Activated CD4-positive, alpha-beta T cell treated with anti-CD3 and anti-CD28 coated beads, Interleukin-10, Interleukin-2, amounts not matched to agents 100 ng/mL and 50 ng/mL, durations not matched to agents 16 hours and 8 hours (primary cell): ENCODE data around the gene MZF1.

Experiments used
- DNase-seq: peaks from one replicate; pipeline ENCODE4 v3.0.0-alpha.2; 2020

The MZF1 gene

DNA sequence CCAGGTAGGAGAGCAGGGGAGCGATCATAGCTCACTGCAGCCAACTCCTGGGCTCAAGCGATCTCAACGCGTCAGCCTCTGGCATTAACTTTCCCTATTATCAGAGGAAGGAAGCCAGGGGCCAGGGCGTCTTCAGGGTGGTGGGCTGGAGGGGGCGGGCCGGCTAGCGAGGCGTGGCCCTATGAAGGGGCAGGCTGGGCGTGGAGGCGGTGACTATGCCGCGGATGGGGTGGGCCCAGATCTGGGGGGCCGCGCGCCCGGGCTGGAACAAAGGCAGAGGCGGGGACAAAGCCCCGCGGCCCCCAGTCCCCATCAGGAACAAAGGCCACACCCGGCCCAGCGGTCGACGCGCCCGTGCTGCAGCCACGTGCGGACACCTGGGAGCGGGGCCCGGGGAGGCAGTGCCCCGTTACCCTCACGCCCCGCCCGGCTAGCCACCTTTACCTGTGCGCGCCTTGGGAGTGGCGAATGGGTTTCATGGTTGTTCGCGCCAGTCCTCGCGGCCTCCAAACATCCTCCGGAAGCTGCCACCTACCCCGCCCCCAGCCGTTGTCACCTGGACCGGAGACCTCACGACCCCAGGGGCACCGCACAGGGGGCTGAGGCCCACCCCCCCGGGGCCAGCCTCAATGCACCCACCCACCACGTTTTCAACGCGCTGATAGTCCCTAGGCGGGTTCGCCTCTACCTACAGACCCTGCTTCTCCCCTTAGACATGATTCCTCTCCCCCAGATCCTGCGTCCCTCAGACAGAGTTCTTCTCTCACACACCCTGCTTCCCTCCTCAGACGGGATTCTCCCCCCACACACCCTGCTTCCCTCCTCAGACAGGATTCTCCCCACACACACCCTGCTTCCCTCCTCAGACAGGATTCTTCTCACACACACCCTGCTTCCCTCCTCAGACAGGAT, 34.6 kb downstream of the MZF1 start:
- no peak for DNase-seq

DNA sequence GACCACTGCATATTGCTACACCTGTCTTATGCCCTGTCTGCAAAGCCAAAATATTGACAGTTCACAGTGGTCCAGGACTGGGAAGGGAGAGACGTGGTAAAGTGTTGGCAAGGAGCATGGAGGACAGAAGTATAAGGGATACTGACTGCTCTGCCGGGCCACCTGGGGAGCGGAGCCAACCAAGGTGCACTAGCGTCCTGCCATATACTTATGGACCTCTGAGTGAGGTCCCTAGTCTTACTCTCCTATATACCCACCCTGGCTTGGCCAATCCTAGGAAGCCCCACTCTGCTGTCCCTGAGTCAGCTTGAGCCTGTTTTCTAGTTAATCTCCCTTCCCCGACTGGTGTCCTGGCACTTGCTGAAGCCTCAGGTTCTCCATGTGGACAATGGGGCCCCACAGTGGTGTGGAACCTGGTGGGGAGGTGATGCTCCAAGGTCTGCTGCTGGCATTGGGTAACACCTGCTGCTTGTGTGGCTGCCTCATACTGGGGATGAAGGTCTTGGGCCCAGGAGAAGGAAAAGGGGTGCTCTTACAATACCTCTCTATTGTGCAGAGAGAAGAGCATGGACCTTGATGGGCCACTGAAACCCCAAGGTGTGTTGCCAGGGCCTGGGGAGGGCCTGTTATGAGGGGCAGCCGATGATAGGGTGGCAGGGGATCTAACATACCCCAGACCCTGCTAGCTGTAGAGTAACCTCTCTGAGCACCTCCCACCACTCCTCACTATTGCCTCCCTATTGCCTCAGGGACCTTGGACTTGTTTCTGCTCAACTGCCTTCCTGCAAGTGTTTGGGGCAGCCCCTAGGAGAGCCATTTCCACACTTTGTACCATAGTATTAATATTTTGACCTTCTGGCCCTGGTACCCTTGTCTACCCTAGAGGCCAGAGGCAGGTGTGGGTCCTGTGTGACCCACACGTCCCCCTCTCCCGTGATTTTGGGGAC, 36.0 kb downstream of the MZF1 start:
- no peak for DNase-seq

DNA sequence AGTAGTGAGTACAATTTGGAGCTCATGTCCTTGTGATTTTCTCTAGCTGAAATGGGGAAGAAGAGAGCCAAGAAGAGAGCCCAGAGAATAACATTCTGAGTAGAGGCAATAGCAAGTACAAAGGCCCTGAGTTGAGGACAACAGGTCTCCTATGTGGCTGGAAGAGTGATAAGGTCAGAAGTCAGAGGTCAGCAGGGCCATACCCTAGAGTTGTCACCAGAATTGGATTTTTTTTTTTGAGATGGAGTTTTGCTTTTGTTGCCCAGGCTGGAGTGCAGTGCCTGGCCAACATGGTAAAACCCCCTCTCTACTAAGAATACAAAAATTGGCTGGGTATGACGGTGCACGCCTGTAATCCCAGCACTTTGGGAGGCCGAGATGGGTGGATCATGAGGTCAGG, 37.3 kb downstream of the MZF1 start:
- no peak for DNase-seq

DNA sequence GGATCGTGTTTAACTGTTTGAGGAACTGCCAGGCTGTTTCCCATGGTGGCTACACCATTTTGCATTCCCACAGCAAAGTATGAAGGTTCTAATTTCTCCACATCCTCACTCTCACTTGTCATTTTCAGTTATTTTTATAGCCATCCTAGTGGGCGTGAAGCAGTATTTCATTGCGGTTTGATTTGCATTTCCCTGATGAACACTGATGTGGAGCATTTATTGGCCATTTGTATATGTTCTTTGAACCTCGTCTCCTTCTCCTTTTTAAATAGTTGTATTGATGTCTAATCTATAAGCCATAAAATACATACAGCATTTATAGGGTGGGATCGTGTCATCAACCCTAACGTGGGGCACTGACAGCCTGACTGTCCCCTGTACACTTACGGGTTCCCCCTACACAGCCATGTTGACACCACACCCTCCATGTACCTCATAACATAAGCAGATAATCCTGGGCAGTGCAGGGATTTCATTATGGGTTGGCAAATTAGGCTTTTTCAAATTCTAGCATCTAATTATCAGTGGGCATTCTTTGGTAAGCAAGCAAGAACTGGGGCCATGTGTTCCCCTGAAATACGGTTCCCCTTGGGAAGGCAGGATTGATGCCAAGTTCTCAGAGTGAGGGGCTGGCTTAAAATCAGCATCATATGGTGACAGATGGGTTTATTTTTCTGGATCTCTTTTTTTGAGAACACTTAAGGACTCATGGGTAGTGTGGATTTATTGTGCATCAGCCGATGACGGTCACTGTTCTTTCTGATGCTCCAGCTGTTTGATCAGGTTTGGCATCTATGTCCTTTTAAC, 41.9 kb downstream of the MZF1 start:
- no peak for DNase-seq

DNA sequence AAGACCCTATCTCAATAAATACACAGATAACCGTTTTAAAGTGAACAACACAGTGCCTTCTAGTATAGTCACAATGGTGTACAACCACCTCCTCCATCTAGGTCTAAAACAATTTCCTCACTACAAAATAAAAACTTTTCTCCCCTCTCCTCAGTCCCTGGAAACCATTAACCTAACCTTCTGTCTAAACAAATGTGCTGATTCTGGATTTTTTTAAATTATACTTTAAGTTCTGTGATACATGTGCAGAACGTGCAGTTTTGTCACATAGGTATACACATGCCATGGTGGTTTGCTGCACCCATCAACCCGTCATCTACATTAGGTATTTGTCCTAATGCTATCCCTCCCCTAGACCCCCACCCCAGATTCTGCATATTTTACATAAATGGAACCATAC, 43.7 kb downstream of the MZF1 start:
- DNase-seq = no peak

DNA sequence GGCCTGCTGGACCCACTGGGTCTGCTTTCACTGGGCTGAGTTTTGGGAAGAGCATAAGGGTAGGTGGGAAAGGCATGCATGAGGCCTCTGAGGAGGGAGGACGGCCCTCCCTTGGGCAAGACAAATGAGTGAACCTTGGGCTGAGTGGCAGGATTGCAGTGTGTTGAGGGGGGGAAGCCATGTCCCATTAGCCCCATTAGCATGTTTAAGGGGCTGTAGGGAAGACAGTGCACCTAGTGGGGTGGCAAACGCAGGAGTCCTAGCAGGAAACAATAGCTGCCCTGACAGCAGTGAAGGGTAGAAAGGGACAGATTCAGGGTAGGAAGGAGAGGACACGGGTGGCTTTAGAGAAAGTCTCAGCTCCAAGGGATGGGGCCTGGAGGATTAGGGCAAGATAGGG, 50.4 kb downstream of the MZF1 start:
- DNase-seq = no peak

DNA sequence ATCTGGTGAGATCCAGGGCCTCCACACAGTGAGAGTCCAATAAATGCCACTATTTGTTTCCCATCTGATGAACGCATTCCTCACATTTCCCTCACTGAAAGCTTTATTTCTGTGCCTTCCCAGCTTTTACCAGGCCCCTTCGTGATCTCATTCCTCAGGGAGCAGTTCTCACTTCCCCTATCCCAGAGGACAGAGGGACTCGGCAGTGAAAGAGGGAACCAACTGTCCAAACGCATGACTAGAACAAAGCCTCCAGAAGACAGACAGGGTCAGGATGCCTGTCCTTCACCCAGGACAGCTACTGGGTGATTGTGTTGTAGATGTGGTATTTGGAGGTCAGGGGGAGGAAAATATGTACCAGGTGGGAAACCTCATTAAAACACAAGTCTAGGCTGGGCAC, 51.5 kb downstream of the MZF1 start:
- DNase-seq = no peak

DNA sequence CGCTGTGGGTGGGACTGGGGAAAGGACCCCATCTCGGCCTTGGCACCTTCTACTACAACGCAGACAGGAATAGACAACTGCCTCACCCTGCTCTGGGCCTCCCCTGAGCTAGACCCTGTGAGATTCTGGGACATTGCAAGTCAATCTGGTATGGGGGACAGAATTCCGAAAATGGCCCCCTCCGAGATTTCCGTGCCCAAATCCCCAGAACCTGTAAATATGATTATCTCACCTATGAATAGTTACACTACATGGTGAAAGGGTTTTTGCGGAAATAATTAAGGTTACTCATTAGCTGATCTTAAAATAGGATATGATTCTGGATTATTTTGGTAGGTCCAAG, 52.9 kb downstream of the MZF1 start:
- no peak for DNase-seq

DNA sequence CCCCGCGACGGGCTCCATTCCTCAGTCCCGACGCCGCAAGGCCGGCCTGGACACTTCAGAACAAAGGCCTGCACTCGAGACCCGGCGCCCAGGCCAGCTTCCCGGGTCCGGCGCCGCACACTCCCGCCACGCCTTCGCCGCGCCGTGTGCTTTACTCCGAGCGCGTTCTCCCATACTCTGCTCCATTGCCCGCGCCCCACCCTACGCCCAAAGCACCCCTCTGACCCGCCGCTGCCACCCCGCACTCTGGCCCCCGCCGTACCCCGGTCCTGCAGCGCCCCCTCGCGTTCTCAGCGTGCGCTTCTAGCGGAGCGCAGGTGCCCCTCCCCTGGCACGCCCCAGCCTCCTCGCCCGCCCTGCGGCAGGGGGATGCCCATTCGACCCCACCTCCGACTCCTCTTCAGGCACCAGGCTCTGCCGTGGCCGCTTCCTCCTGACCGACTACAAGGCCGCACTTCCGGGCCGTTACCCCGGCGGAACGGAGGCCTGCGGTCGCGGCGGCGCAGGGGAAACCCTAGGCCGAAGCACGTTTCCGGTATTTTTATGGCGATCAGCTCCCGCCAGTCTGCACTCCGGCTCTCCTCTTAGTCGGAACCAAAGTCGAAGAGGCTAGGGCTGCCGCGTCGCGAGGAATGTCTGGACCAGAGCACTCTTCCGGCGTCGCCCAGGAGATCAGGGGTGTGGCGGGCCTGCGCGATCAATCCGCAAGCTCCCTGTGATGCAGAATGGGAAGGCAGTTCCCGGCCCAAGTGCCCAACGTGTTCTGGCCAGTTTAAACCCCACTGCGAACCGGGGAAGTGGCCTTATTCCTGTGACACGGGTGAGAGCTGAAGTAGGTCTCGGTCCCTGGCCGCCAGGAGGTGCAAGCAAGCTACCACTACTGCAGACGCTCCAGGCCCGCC, 53.5 kb downstream of the MZF1 start, which contains the start of gene ZBTB45:
ZBTB45 (minus strand) TSS at position 456 of the 902 bp plus-strand sequence. CDS start 2,137 bp downstream, outside the sequence.
- DNase-seq = peak; percentile 97

DNA sequence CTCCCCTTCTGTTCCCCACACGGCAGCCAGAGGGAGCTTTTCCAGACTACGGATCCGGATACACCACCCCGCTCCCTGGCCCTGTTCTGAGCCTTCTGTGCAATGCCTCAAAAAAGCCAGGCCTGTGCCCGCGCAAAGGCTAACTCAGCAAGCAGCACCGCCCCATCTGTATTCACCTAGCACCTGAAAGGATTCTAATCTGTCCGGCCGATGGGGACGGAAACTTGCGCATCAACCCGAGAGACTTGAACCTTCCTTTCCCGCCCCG, 54.1 kb downstream of the MZF1 start:
- DNase-seq = peak; percentile 66

DNA sequence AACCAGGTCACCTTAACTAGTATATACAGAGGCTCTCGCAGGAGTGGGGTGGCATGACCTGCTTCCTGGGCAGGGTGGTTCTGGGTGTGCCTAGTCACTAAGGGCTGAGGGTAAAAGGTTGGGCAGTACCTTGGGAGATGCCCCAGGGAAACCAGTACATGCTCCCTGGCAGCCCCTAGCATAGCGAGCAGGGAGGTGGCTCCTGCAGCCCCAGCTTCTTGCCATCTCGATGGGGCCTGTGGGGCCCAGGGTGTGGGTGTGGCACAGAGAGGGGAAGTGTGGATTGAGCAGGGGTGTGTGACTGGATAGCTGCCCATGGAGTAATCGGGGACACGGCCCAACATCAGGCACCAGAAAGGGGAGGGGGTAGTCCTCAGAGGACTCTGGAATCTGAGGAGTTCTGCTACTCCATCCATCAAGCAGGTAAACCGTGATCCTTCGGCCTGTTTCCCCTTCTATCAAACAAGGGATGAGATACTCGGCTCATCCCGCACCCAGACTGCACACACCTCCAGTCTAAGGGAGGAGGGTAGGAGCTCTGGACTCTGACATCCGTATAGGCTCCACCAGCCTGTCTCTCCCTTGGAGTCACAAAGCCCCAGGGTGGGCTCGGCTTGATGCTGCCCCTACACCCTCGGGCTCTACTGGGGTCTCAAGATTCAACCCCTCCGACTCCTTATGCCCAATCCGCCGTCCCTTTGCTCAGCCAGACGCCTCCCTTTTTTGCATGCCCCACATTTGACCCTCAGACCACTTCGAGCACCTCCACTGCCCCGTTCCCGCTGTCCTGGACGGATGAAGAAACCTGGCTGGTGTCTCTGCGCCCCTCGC, 54.7 kb downstream of the MZF1 start:
- peak; percentile 46 for DNase-seq

DNA sequence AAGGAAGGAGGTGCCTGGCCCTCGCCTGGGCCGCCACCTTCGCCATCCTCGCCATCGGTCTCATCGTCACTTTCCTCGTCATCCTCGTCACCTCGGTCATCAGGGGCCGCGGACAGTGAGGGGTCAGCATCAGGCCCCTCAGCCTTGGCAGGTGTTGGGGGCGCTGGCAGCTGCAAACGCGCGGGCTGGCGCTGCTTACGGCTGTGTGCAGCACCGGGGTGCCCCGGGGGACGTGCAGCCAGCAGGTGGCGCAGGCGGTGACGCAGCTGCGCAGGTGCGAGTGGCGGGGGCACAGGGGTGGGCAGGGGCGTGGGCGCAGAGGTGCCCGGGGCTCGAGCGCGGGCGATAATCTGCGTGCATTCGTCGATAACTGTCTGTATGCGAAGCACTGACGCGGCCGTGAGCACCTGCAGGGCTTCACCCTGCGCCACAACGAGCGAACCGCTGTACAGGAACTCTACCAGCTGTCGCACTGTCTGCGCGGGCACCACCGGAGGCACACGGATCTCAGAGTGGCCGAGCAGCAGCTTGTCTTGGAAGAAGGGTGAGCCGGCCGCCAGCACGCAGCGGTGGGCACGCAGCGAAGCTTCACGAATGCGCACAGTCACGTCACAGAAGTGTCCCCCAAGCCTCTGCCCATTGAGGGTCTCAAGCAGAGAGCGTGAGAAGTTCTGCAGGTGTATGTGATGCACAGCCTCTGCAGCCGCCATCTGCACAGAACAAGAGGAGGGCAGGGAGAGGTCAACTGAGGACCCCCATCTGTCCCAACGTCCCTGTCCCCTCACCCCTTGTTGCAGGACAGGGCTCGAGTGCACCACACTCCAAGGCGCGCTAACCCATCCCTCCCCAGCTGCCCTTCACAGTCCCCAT, 55.9 kb downstream of the MZF1 start:
- DNase-seq = no peak

DNA sequence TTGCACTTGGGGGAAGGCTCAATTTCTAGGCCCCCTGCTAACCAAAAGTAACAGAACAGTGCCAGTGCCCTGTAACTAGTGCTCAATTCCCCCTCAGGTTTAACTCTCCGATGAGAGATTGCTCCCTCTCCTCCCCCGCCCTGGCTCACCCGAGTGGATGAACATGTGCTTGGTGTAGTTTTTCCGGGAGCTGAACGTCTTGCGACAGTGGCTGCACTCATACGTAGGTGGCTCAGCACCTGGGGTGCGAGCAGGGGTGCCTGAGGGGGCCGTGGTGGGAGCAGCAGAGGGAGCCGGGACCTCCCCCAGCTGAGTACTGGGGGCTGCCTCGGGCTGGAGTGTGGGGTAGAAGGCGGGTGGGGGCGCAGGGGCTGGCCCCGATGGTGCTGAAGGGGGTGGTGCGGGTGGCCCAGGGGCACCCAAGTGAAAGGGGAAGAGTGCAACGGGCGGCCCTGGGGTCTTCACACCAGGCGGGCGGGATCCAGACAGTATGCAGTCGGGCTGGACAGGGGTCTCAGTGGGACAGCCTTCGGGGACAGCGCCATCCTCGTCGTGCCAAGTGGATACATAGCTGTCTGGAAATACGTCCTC, 56.8 kb downstream of the MZF1 start:
- DNase-seq = no peak

DNA sequence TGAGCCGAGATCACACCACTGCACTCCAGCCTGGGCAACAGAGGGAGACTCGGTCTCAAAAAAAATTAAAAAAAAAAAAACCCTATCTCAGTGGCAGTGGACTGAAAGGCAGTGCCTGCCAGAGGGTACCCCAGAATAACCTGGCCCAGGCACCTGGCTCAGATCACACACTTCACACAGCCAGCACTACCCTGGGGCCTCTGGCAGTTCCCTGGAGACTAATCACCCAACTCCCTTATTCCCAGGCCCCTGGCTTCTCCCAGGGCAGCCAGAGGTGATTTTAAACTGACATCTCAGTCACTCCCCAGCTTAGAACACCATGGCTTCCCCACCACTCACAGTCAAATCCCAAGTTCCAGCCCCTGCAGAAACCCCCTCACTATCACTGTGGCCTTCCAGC, 57.9 kb downstream of the MZF1 start:
- no peak for DNase-seq

DNA sequence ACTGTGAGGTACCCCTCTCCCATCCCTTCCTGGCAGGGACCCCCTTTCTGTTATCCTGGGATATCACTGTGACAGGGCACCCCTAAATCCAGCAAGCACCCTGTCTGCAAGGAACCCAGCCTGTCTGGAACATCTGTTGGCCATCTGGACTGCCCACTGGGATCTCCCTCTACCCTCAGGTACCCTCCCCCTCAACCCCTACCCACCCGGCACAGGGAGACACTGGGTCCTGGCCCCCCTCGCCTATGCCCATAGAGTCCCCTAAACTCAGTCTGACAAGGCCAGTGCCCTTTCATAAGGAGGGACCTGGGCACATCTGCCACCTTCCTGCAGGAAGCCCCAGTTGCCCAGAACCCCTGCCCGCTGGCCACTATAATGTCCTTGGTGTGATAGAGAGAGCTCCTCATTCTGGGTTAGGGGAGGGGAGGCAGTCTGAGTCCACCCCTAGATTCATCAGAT, 58.5 kb downstream of the MZF1 start:
- DNase-seq = no peak

DNA sequence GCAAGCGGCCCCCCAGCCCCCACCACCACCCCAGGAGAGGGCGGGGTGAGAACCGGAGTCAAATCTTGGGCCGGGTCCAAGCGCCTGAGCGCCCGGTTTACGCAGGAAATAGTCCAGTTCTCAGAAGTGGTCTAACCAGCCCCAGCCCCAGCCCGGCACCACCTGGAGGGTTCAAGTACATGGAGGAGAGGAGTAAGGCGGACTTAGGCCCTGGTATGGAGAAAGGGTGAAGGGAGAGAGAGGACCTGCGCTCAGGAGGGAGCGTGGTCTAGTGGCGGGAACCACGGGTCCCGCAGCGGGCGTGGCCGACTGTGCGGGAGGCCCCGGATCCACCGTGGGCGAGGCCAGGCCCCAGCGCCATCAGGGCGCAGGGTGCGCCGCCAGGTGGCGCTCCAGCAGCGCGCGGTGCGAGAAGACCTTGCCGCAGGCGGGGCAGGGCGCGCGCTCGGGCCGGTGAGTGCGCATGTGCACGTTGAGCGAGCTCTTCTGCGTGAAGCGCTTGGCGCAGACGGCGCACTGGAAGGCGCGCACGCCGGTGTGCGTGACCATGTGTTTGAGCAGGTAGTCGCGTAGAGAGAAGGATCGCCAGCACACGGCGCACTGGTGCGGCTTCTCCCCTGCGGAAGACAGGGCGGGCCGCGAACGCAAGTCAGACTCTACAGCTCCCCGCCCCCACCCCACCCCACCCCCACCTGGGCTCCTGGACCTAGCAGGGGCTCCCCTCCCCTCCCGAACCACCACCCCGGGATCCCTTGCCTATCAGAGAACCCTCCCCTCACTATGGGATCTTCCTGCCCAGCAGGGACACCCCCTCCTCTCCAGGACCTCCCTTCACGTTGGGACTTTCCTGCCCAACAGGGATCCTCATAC, 59.2 kb downstream of the MZF1 start:
- DNase-seq = peak; percentile 98

DNA sequence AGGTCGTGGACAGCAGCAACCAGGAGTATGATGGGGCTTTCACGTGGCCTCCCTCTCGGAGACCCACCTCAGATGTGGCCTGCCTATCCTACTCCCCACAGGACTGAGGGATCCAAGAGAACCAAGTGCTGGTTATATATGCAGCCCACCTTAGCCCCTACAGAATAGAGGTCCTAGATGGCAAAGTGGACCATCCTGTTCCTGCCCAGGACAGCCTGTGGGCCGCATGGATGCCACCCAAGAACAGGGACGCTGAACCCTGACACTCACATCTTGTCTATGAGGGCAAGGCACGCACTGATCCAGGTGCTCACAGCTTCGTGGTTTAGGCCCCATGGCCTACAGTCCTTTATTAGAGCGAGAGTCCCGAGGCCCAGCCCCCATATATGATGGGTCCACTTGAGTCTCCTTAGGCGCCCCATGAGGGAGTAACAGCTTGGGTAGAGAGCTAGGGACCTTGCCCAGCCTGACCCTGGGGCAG, 59.9 kb downstream of the MZF1 start:
- no peak for DNase-seq
